PFSK-1 (cell line): ENCODE data around the gene SMIM24.

Source experiments
- SIN3A ChIP-seq: IDR thresholded peaks from 2 replicates; pipeline ENCODE4 v1.6.1; 2012; ENCODE audit warnings: mild to moderate bottlenecking, low read length, moderate library complexity, borderline replicate concordance; ENCODE audit not compliant: insufficient read depth
- TAF1 ChIP-seq: IDR thresholded peaks from 2 replicates; pipeline ENCODE4 v1.6.1; 2012; ENCODE audit warnings: low read length, control low read depth, borderline replicate concordance; ENCODE audit not compliant: insufficient read depth

GRCh38 chr19:3519126-3519525 lies 38.8 kb upstream of the SMIM24 start:
- TF ChIP-seq SIN3A (no peak), TAF1 (no peak)
